Activated CD4-positive, CD25-positive, alpha-beta regulatory T cell treated with anti-CD3 and anti-CD28 coated beads, Interleukin-2, amount 50 U/mL, for 24 hours (primary cell): ENCODE measurements around the gene LCE1E.

ENCODE experiments used
- ATAC-seq, 2 donors: fragments of 150-1000 bp; cut with Tn5 transposase; one replicate each; pipeline ENCODE4 v1.10.0; 2021; ENCODE audit warnings: mild to moderate bottlenecking in 1 of 2, moderate library complexity in 1 of 2

LCE1E gene

GRCh38 chr1:152786077-152786476 lies at the start of gene LCE1E:
Gene LCE1E, plus strand, starts transcription at chr1:152786257. Its CDS starts 1,043 bp downstream, at chr1:152787300.
- no peak for ATAC-seq

- no peak for ATAC-seq
These were observed 48.1 kb upstream of the LCE1E start for GRCh38 chr1:152737997-152738396.

- ATAC-seq: no peak
These were observed 46.2 kb upstream of the LCE1E start for GRCh38 chr1:152739841-152740240.

- no peak for ATAC-seq
These were observed 44.4 kb upstream of the LCE1E start for GRCh38 chr1:152741656-152742055.

GRCh38 chr1:152743371-152744145 lies 42.5 kb upstream of the LCE1E start:
- no peak for ATAC-seq

GRCh38 chr1:152745289-152745704 lies 40.8 kb upstream of the LCE1E start:
- ATAC-seq: no peak

GRCh38 chr1:152745765-152746444 lies 40.2 kb upstream of the LCE1E start:
- no peak for ATAC-seq

- ATAC-seq: no peak
These were observed 38.2 kb upstream of the LCE1E start for GRCh38 chr1:152747831-152748230.

- ATAC-seq: no peak
These were observed 33.8 kb upstream of the LCE1E start for GRCh38 chr1:152752225-152752624.

GRCh38 chr1:152753586-152753985 lies 32.5 kb upstream of the LCE1E start:
- no peak for ATAC-seq

GRCh38 chr1:152756872-152757271 lies 29.2 kb upstream of the LCE1E start:
- no peak for ATAC-seq

- ATAC-seq: no peak
These were observed 28.3 kb upstream of the LCE1E start, which contains the start of gene KPRP for GRCh38 chr1:152757747-152758146. Gene KPRP, plus strand, starts transcription at chr1:152758025. Its CDS starts 1,564 bp downstream, at chr1:152759589.

- no peak for ATAC-seq
These were observed 27.4 kb upstream of the LCE1E start for GRCh38 chr1:152758636-152759035.

GRCh38 chr1:152759453-152760173 lies 26.4 kb upstream of the LCE1E start:
- no peak for ATAC-seq

- no peak for ATAC-seq
These were observed 25.4 kb upstream of the LCE1E start for GRCh38 chr1:152760551-152761190.

- no peak for ATAC-seq
These were observed 24.3 kb upstream of the LCE1E start for GRCh38 chr1:152761609-152762213.

GRCh38 chr1:152768847-152769533 lies 17.1 kb upstream of the LCE1E start:
- no peak for ATAC-seq

- no peak for ATAC-seq
These were observed 15.6 kb upstream of the LCE1E start for GRCh38 chr1:152770411-152770810.

GRCh38 chr1:152774875-152775274 lies 11.2 kb upstream of the LCE1E start, which contains the start of gene LCE1F:
Gene LCE1F, plus strand, starts transcription at chr1:152775140. Its CDS starts 1,232 bp downstream, at chr1:152776372.
- no peak for ATAC-seq

GRCh38 chr1:152776361-152776760 lies 9.7 kb upstream of the LCE1E start:
- no peak for ATAC-seq

- no peak for ATAC-seq
These were observed 8.4 kb upstream of the LCE1E start for GRCh38 chr1:152777510-152778137.
